Tibial nerve (tissue), 4 donors: ENCODE data around the gene PSEN2. TPM values are rescaled to one million over a fixed set of nuclear protein-coding genes. Genes with fewer than 3 reads are reported as not detected.
A peak's percentile ranks its signal among the peaks of the same experiment; 100 is the strongest.

ENCODE experiments used
- DNase-seq, 2 donors: peaks; one replicate each; pipeline ENCODE4 v3.0.0-alpha.2; 2019; ENCODE audit warnings: low spot score in 2 of 2
- H3K27ac ChIP-seq, 4 donors: fragments of 200-600 bp; sonication (generic) in 3 of 4; one replicate each; pipeline ENCODE4 v1.5.1; 2017 to 2019; ENCODE audit warnings: mild to moderate bottlenecking in 1 of 4
- H3K27me3 ChIP-seq, 2 donors: fragments of 200-600 bp; sonication (generic) in 1 of 2; one replicate each; pipeline versions ENCODE4 v1.5.1 to v1.6.0; 2017 to 2019
- H3K36me3 ChIP-seq, 3 donors: fragments of 200-600 bp; sonication (generic); one replicate each; pipeline ENCODE4 v1.5.1; 2018 to 2019
- H3K4me1 ChIP-seq, 4 donors: fragments of 200-600 bp; sonication (generic) in 3 of 4; one replicate each; pipeline ENCODE4 v1.5.1; 2017 to 2019
- H3K4me3 ChIP-seq, 4 donors: fragments of 200-600 bp; sonication (generic) in 3 of 4; one replicate each; pipeline ENCODE4 v1.5.1; 2017 to 2019; ENCODE audit warnings: mild to moderate bottlenecking in 1 of 4, moderate library complexity in 1 of 4
- H3K9me3 ChIP-seq, 4 donors: fragments of 200-600 bp; sonication (generic) in 3 of 4; one replicate each; pipeline ENCODE4 v1.5.1; 2017 to 2019
- CTCF ChIP-seq, 5 experiments: fragments of 200-600 bp in 3 of 5; fragments of 450-650 bp in 2 of 5; sonication (generic) in 3 of 5; IDR thresholded peaks; one replicate each; pipeline ENCODE4 v1.5.1; 2016 to 2019; ENCODE audit warnings: antibody characterized with exemption in 5 of 5, mild to moderate bottlenecking in 3 of 5, moderate library complexity in 2 of 5
- EP300 ChIP-seq, 2 donors: sonication (generic); formaldehyde crosslinking; IDR thresholded peaks; one replicate each; pipeline ENCODE4 v1.6.1; 2017; ENCODE audit warnings: antibody characterized with exemption in 2 of 2, mild to moderate bottlenecking in 1 of 2
- POLR2A ChIP-seq, 2 donors: fragments of 450-650 bp; IDR thresholded peaks; one replicate each; pipeline ENCODE4 v1.6.1; 2017; ENCODE audit warnings: antibody characterized with exemption in 2 of 2, mild to moderate bottlenecking in 2 of 2, moderate library complexity in 2 of 2
- WGBS, 2 donors: methylation state at CpG; one replicate each; pipeline ENCODE4 v1.1.5; 2018; 5-methylcytosine and 5-hydroxymethylcytosine counted together
- total RNA-seq, 4 donors: library from RNA; depleted of rRNA; stranded (reverse); fragments of >200 nt; gene quantifications; one replicate each; pipeline ENCODE4 v1.1.0, GENCODE V29; 2016

The PSEN2 gene
- total RNA-seq, 4 donors from 2014 or later: 30.8 to 49.2 (median 40.9) TPM

- no peak overlapping the region for H3K4me3 ChIP-seq
- no peak for DNase-seq
- no peaks in the 10 kb centered on the region for H3K36me3 ChIP-seq
- peaks cover 0 to 34% (median 21%) of the 10 kb centered on the region in 4 donors for H3K4me1 ChIP-seq
- 87 to 90% methylated on average over 10 of the region's 10 CpGs for WGBS, 2 donors
- peaks cover 0 to 18% (median 0%) of the 10 kb centered on the region in 4 donors for H3K9me3 ChIP-seq
- TF ChIP-seq POLR2A (IDR thresholded peaks at IDR 0.05) (no peak), EP300 (IDR thresholded peaks at IDR 0.05) (no peak), CTCF (IDR thresholded peaks at IDR 0.05) (no peak)
- H3K27me3 ChIP-seq: no peaks in the 10 kb centered on the region
- peak overlapping the region; percentile 91 to 99 (median 94) for H3K27ac ChIP-seq
Measured at GRCh38 chr1:226937940-226938725, 67.7 kb downstream of the PSEN2 start.

DNA sequence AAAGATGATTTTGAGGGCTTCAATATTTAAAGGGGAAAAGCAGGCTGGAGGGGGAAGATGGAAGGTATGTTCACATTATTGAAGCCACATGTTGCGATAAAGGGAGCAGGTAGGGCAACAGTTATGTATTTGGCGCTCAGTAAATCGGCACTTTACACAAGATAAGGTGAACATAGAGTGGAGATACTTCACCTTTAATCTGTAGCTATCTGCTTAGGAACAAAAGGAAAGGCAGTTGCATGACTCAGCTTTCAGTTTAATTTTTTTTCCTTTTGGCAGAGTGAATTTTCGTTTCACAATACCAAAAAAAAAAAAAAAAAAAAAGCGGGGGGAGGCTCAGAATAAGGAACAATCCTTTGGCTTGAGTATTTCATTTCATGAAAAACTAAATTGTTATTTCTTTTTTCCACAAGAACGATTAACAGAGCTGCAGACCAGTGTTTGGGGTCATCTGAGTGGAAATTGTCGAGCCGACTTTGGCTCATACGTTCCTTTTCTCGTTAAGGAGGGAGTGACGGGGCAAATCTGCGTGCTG is 68.6 kb downstream of the PSEN2 start:
- Histone ChIP-seq H3K27ac (peak overlapping the region; percentile 91 to 99 (median 94)), H3K4me1 (peaks cover 0 to 42% (median 23%) of the 10 kb centered on the region in 4 donors), H3K36me3 (no peaks in the 10 kb centered on the region), H3K9me3 (peaks cover 0 to 16% (median 0%) of the 10 kb centered on the region in 4 donors), H3K27me3 (no peaks in the 10 kb centered on the region), H3K4me3 (peak overlapping the region; percentile 77 to 94 (median 88))
- TF ChIP-seq EP300 (IDR thresholded peaks at IDR 0.05): no peak
- no peak for TF ChIP-seq CTCF (IDR thresholded peaks at IDR 0.05)
- TF ChIP-seq POLR2A (IDR thresholded peaks at IDR 0.05): no peak
- DNase-seq: no peak
- WGBS, 2 donors: 15% methylated on average over 12 of the region's 12 CpGs

DNA sequence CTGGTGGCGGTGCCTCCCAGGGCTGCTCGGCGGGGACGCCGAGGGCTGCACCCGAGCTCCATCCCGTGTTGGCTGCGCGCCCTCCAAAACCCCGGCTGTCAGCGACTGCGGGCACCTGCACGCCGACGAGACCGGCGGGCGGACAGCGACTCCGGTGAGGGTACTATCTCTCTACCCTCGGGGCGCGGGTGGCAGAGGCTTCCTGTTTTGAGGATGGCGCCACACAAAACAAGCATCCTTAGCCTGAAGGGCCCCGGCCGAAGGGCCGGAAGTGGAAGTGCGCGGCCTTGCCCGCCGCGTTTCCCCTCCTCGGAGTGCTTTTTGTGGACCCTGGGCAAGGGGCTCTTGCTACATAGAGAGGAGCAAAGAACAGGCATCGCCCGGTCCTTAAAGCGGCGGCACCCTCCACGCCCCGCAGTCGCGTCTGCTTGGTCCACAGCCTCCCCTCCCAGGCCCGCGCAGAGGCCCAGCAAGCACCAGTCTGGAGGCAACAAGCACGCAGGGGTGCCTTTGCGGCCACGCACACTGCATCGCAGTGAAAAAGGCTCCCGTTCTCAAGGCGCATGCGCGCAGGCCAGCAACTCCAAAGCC is 69.1 kb downstream of the PSEN2 start:
- peak overlapping the region; percentile 77 to 94 (median 88) for H3K4me3 ChIP-seq
- H3K27ac ChIP-seq: peak overlapping the region; percentile 91 to 99 (median 94)
- peak in 1 of 2 donors; percentile 44 for DNase-seq
- 0 to 2% methylated on average over 24 to 41 of the region's 51 CpGs for WGBS, 2 donors
- peak; percentile 63 to 98 for TF ChIP-seq EP300 (IDR thresholded peaks at IDR 0.05)
- no peak for TF ChIP-seq CTCF (IDR thresholded peaks at IDR 0.05)
- peak; percentile 94 to 96 for TF ChIP-seq POLR2A (IDR thresholded peaks at IDR 0.05)
- H3K9me3 ChIP-seq: peaks cover 0 to 11% (median 0%) of the 10 kb centered on the region in 4 donors
- no peaks in the 10 kb centered on the region for H3K27me3 ChIP-seq
- no peaks in the 10 kb centered on the region for H3K36me3 ChIP-seq
- peaks cover 0 to 48% (median 23%) of the 10 kb centered on the region in 4 donors for H3K4me1 ChIP-seq

DNA sequence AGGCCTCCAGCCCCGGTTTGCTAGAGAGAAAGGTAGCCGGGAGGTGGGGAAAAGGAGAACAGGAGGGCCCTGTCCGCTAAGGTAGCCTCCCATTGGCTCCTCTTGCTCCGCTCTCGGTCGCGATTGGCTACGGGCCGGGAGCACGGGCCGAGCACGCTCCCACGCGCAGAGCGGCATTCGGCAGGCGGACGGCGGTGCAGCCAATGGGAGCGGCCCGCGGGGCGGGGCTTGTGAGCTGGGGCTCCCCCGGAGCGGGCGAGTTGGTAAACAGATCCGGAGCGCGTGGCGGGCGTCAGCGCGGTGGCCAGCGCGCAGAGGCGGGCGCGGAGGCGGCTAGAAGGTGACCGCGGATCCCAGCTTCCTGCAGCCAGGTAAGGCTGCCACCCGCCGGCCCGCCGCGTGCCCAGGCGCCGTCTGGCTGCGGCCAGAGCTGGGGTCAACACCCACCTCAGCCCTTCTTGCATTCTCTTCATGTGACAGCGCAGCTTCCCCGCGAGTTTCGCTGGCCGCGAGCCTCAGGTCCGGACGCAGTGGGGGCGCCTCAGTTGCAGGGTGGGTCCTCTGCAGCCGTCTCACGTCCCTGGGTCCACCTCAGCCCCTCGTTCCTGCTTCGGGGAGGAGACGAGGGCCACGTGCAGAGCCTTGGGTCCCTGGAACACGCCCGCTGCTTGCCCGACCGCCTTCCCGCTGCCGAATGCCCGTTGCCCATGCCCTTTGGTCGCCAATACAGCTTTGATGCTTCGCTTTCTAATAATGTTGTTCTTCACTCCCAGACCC is 69.8 kb downstream of the PSEN2 start, which contains the start of gene COQ8A:
COQ8A (plus strand) TSS at position 266 of the 777 bp plus-strand sequence. CDS start 21,092 bp downstream, outside the sequence.
- 0% methylated on average over 12 to 45 of the region's 73 CpGs for WGBS, 2 donors
- H3K9me3 ChIP-seq: peaks cover 0 to 4% (median 0%) of the 10 kb centered on the region in 4 donors
- peak in 1 of 2 donors; percentile 37 for TF ChIP-seq EP300 (IDR thresholded peaks at IDR 0.05)
- TF ChIP-seq POLR2A (IDR thresholded peaks at IDR 0.05): peak; percentile 14 to 65
- TF ChIP-seq CTCF (IDR thresholded peaks at IDR 0.05): peak in 2 of 5 experiments; percentile 46 to 58

More for the DNA sequence above, 69.8 kb downstream of the PSEN2 start, which contains the start of gene COQ8A:
- DNase-seq: peak; percentile 95 to 98
- Histone ChIP-seq H3K27ac (peak within 1 kb of the TSS; percentile 91 to 99 (median 94)), H3K4me1 (peaks cover 0 to 55% (median 25%) of the 10 kb centered on the region in 4 donors), H3K36me3 (no peaks in the 10 kb centered on the region), H3K4me3 (peak within 1 kb of the TSS; percentile 77 to 94 (median 94)), H3K27me3 (no peaks in the 10 kb centered on the region)
